Osteoblast (primary cell): ENCODE measurements around the gene PEDS1. TPM values are rescaled to one million over a fixed set of nuclear protein-coding genes. Genes with fewer than 3 reads are reported as not detected.

Experiments
- DNase-seq: peaks from one replicate; pipeline ENCODE4 v3.0.0; 2011; ENCODE audit warnings: low spot score, mixed read lengths; ENCODE audit not compliant: insufficient read length; ENCODE audit errors: missing footprints
- H2AFZ ChIP-seq: 2 replicates; pipeline ENCODE4 v1.6.0; 2011; ENCODE audit warnings: mild to moderate bottlenecking, low read length
- H3K27ac ChIP-seq: 2 replicates; pipeline ENCODE4 v1.5.1; 2011; ENCODE audit warnings: mild to moderate bottlenecking, low read depth, low read length, moderate library complexity
- H3K27me3 ChIP-seq: 2 replicates; pipeline ENCODE4 v1.6.0; 2012; ENCODE audit warnings: mild to moderate bottlenecking, control low read depth, inconsistent platforms, low read length, moderate library complexity; ENCODE audit not compliant: insufficient read depth
- H3K36me3 ChIP-seq: 2 replicates; pipeline ENCODE4 v1.5.1; 2011; ENCODE audit warnings: mild to moderate bottlenecking, low read length, control low read depth, moderate library complexity; ENCODE audit not compliant: insufficient read depth
- H3K4me1 ChIP-seq: 2 replicates; pipeline ENCODE4 v1.5.1; 2011; ENCODE audit warnings: mild to moderate bottlenecking, low read length, control low read depth, moderate library complexity; ENCODE audit not compliant: insufficient read depth
- H3K4me2 ChIP-seq: 2 replicates; pipeline ENCODE4 v1.6.0; 2011; ENCODE audit warnings: mild to moderate bottlenecking, low read length; ENCODE audit not compliant: insufficient read depth
- H3K4me3 ChIP-seq: fragments of 200-600 bp; sonication (generic); 3 replicates; pipeline ENCODE4 v1.5.1; 2012; ENCODE audit warnings: mild to moderate bottlenecking, low read length, inconsistent platforms; ENCODE audit not compliant: insufficient read depth
- H3K79me2 ChIP-seq: 2 replicates; pipeline ENCODE4 v1.6.0; 2012; ENCODE audit warnings: mild to moderate bottlenecking, low read length, control low read depth, inconsistent platforms; ENCODE audit not compliant: insufficient read depth
- H3K9me3 ChIP-seq: 2 replicates; pipeline ENCODE4 v1.5.1; 2011; ENCODE audit warnings: low read depth, low read length, control low read depth
- H4K20me1 ChIP-seq: 2 replicates; pipeline ENCODE4 v1.6.0; 2012; ENCODE audit warnings: mild to moderate bottlenecking, low read length, control low read depth; ENCODE audit not compliant: insufficient read depth
- total RNA-seq: library from RNA; depleted of rRNA; stranded (reverse); fragments of >200 nt; gene quantifications from 2 replicates; pipeline ENCODE4 v1.2.3, GENCODE V29; 2012
- TF ChIP-seq, protein P1 (sequence below): IDR thresholded peaks from 2 replicates; pipeline ENCODE4 v1.5.1; 2011; ENCODE audit warnings: mild to moderate bottlenecking, low read depth, low read length, moderate library complexity; ENCODE audit errors: extremely low read depth

Gene PEDS1
- total RNA-seq, 1 donor: 37.6 TPM

DNA sequence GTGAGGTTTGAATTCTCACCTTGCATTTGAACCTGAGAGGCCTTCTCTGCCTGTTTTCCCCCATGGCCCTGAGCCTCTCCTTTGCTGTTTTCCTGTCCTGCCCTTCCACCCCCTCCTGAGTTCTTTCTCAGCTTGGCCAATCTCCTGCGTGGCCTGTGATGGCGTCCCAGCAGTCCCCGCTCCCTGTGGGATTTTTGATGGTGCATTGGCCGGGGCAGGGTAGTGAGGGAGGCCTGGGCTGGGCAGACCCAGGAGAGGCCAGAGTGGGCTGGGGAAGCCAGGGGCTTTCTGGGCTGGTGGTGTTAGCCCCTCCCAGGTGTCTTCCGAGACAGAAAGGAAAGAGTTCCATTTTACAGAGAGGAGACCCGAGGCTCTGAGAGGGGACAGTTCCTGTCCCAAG, 43.4 kb upstream of the PEDS1 start:
- Histone ChIP-seq H3K27ac (no peak overlapping the region), H3K36me3 (no peaks in the 10 kb centered on the region), H3K9me3 (no peaks in the 10 kb centered on the region), H3K4me1 (peaks cover 17% of the 10 kb centered on the region), H3K4me2 (no peak overlapping the region), H3K4me3 (no peak overlapping the region), H4K20me1 (peaks cover 29% of the 10 kb centered on the region), H3K79me2 (peaks cover 36% of the 10 kb centered on the region), H3K27me3 (no peaks in the 10 kb centered on the region), H2AFZ (no peak overlapping the region)
- DNase-seq: peak; percentile 84
- TF ChIP-seq, protein P1, sequence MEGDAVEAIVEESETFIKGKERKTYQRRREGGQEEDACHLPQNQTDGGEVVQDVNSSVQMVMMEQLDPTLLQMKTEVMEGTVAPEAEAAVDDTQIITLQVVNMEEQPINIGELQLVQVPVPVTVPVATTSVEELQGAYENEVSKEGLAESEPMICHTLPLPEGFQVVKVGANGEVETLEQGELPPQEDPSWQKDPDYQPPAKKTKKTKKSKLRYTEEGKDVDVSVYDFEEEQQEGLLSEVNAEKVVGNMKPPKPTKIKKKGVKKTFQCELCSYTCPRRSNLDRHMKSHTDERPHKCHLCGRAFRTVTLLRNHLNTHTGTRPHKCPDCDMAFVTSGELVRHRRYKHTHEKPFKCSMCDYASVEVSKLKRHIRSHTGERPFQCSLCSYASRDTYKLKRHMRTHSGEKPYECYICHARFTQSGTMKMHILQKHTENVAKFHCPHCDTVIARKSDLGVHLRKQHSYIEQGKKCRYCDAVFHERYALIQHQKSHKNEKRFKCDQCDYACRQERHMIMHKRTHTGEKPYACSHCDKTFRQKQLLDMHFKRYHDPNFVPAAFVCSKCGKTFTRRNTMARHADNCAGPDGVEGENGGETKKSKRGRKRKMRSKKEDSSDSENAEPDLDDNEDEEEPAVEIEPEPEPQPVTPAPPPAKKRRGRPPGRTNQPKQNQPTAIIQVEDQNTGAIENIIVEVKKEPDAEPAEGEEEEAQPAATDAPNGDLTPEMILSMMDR: no peak

DNA sequence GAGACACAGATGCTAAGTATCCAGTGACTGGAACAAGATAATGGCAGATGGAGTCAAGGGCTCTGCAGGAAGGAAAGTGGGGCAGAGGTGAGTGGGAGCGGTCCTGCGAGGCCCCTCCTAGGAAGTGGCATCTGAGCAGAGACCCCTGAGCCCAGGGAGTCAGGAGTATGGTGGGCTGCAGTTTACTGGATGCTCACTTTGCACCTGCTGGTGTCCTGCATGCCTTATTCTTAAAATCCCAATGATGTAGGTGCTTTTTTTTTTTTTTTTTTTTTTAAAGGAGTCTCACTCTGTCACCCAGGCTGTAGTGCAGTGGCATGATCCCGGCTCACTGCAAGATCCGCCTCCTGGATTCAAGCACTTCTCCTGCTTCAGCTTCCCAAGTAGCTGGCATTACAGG, 42.7 kb upstream of the PEDS1 start:
- no peak overlapping the region for H3K27ac ChIP-seq
- peaks cover 40% of the 10 kb centered on the region for H3K79me2 ChIP-seq
- H3K4me3 ChIP-seq: no peak overlapping the region

DNA sequence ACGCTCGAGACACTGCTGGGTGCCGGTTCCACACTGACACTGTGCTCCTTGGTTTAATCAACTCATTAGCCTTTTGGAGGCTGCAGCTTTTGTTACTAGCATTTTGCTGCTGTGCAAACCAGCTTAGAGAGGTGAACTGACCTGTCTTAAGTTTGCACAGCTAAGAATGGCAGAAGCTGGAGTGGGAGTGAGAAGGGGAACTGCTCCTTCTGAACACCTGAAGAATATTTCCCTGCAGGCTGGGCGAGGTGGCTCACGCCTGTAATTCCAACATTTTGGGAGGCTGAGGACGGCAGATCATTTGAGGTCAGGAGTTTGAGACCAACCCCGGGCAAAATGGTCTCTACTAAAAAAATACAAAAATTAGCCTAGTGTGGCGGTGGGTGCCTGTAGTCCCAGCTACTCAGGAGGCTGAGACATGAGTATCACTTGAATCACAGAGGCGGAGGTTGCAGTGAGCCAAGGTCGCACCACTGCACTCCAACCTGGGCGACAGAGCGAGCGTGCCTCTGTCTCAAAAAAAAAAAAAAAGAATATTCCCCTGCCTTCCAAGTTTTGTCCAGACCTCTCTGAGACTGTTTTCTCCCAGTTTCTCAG, 42.1 kb upstream of the PEDS1 start:
- Histone ChIP-seq H3K4me2 (no peak overlapping the region), H3K79me2 (peaks cover 40% of the 10 kb centered on the region), H2AFZ (no peak overlapping the region), H3K9me3 (no peaks in the 10 kb centered on the region), H3K4me1 (peaks cover 17% of the 10 kb centered on the region), H3K4me3 (no peak overlapping the region), H3K27ac (peak overlapping the region; percentile 96), H3K36me3 (no peaks in the 10 kb centered on the region), H3K27me3 (no peaks in the 10 kb centered on the region), H4K20me1 (peaks cover 32% of the 10 kb centered on the region)
- no peak for DNase-seq
- TF ChIP-seq, protein P1: no peak

More for the DNA sequence above, 42.7 kb upstream of the PEDS1 start:
- no peaks in the 10 kb centered on the region for H3K9me3 ChIP-seq
- no peak overlapping the region for H3K4me2 ChIP-seq
- H4K20me1 ChIP-seq: peaks cover 32% of the 10 kb centered on the region
- H3K27me3 ChIP-seq: no peaks in the 10 kb centered on the region
- TF ChIP-seq, protein P1: no peak
- H3K4me1 ChIP-seq: peaks cover 17% of the 10 kb centered on the region
- DNase-seq: no peak
- no peak overlapping the region for H2AFZ ChIP-seq
- no peaks in the 10 kb centered on the region for H3K36me3 ChIP-seq

GRCh38 chr20:50194831-50195523, 41.5 kb upstream of the PEDS1 start:
- H3K36me3 ChIP-seq: no peaks in the 10 kb centered on the region
- H3K4me1 ChIP-seq: peaks cover 17% of the 10 kb centered on the region
- H4K20me1 ChIP-seq: peaks cover 32% of the 10 kb centered on the region
- no peaks in the 10 kb centered on the region for H3K9me3 ChIP-seq
- H3K27me3 ChIP-seq: no peaks in the 10 kb centered on the region
- peak overlapping the region; percentile 88 for H3K4me2 ChIP-seq
- peak; percentile 22 for DNase-seq
- H3K4me3 ChIP-seq: peak overlapping the region; percentile 86
- peak overlapping the region; percentile 96 for H3K27ac ChIP-seq
- peaks cover 40% of the 10 kb centered on the region for H3K79me2 ChIP-seq
- H2AFZ ChIP-seq: no peak overlapping the region
- TF ChIP-seq, protein P1: no peak
